ENCODE measurements around the gene TUBGCP2. TPM values are rescaled to one million over a fixed set of nuclear protein-coding genes. Genes with fewer than 3 reads are reported as not detected.
A peak's percentile ranks its signal among the peaks of the same experiment; 100 is the strongest.

Gene TUBGCP2
- total and polyA plus RNA-seq, 3 donors from 2014 or later, result 76.0 to 101 (median 84.3) TPM

GRCh38 chr10:133277277-133277992 lies 31.2 kb downstream of the TUBGCP2 start:
- no peak overlapping the region for H3K27ac ChIP-seq
- H3K27me3 ChIP-seq, result no peaks in the 10 kb centered on the region
- DNase-seq, result no peak
- no peaks in the 10 kb centered on the region for H3K36me3 ChIP-seq (ENCODE audit: low read depth, missing control alignments)
- H3K4me3 ChIP-seq, result no peak overlapping the region
- TF ChIP-seq POLR2A (IDR thresholded peaks at IDR 0.05), result no peak
- TF ChIP-seq CTCF (IDR thresholded peaks at IDR 0.05), result no peak
- no peaks in the 10 kb centered on the region for H3K4me1 ChIP-seq
- WGBS, 2 donors, result 75 to 85% methylated on average over 10 to 22 of the region's 25 CpGs
- intact Hi-C loops (cut with DNase I; ENCODE audit: low total_unique reads), result no loop called here
- H3K9me3 ChIP-seq, result no peaks in the 10 kb centered on the region

GRCh38 chr10:133276435-133277201 lies 32.1 kb downstream of the TUBGCP2 start, which contains the start of gene ADAM8:
ADAM8 (minus strand) TSS chr10:133276868; CDS start chr10:133276817, 51 bp downstream.
- no peaks in the 10 kb centered on the region for H3K27me3 ChIP-seq
- no peak within 1 kb of the TSS for H3K27ac ChIP-seq
- no peaks in the 10 kb centered on the region for H3K4me1 ChIP-seq
- H3K36me3 ChIP-seq (ENCODE audit: low read depth, missing control alignments), result no peaks in the 10 kb centered on the region
- H3K9me3 ChIP-seq, result no peaks in the 10 kb centered on the region
- TF ChIP-seq POLR2A (IDR thresholded peaks at IDR 0.05) (no peak), CTCF (IDR thresholded peaks at IDR 0.05) (no peak)
- intact Hi-C loops (cut with DNase I; ENCODE audit: low total_unique reads), result no loop called here
- H3K4me3 ChIP-seq, result peak within 1 kb of the TSS; percentile 21 to 31
- DNase-seq, result no peak
- WGBS, 2 donors, result 15 to 17% methylated on average over 11 to 60 of the region's 63 CpGs

- TF ChIP-seq POLR2A (IDR thresholded peaks at IDR 0.05) (no peak), CTCF (IDR thresholded peaks at IDR 0.05) (no peak)
- no peak overlapping the region for H3K27ac ChIP-seq
- H3K4me1 ChIP-seq, result no peaks in the 10 kb centered on the region
- no peaks in the 10 kb centered on the region for H3K36me3 ChIP-seq (ENCODE audit: low read depth, missing control alignments)
- H3K27me3 ChIP-seq, result no peaks in the 10 kb centered on the region
- H3K4me3 ChIP-seq, result no peak overlapping the region
- 32 to 58% methylated on average over 6 of the region's 6 CpGs for WGBS, 2 donors
- no peaks in the 10 kb centered on the region for H3K9me3 ChIP-seq
- intact Hi-C loops (cut with DNase I; ENCODE audit: low total_unique reads), result no loop called here
- no peak for DNase-seq
Observed at GRCh38 chr10:133276100-133276434, 32.6 kb downstream of the TUBGCP2 start.

GRCh38 chr10:133275684-133276092 lies 33.0 kb downstream of the TUBGCP2 start:
- no peak for TF ChIP-seq POLR2A (IDR thresholded peaks at IDR 0.05)
- no peak for TF ChIP-seq CTCF (IDR thresholded peaks at IDR 0.05)
- H3K4me1 ChIP-seq, result no peaks in the 10 kb centered on the region
- no peaks in the 10 kb centered on the region for H3K9me3 ChIP-seq
- H3K4me3 ChIP-seq, result no peak overlapping the region
- H3K36me3 ChIP-seq (ENCODE audit: low read depth, missing control alignments), result no peaks in the 10 kb centered on the region
- intact Hi-C loops (cut with DNase I; ENCODE audit: low total_unique reads), result no loop called here
- 51 to 63% methylated on average over 3 to 12 of the region's 12 CpGs for WGBS, 2 donors
- no peaks in the 10 kb centered on the region for H3K27me3 ChIP-seq
- no peak overlapping the region for H3K27ac ChIP-seq
- no peak for DNase-seq

Measured in testis (tissue), 3 donors.